RPMI7951 (cell line): Measurements from ENCODE around the gene FRMD6. TPM values are rescaled to one million over a fixed set of nuclear protein-coding genes. Genes with fewer than 3 reads are reported as not detected.

ENCODE experiments used
- DNase-seq: peaks from one replicate; pipeline ENCODE4 v3.0.0-alpha.2; 2012; ENCODE audit warnings: low read depth
- total RNA-seq: library from RNA; depleted of rRNA; stranded (reverse); fragments of >200 nt; shearing (Covaris generic); gene quantifications from 2 replicates; pipeline ENCODE4 v1.2.3, GENCODE V29; 2014; rRNA removed

The FRMD6 gene
- 98.9 and 127 TPM in 2 replicates for total RNA-seq

DNA sequence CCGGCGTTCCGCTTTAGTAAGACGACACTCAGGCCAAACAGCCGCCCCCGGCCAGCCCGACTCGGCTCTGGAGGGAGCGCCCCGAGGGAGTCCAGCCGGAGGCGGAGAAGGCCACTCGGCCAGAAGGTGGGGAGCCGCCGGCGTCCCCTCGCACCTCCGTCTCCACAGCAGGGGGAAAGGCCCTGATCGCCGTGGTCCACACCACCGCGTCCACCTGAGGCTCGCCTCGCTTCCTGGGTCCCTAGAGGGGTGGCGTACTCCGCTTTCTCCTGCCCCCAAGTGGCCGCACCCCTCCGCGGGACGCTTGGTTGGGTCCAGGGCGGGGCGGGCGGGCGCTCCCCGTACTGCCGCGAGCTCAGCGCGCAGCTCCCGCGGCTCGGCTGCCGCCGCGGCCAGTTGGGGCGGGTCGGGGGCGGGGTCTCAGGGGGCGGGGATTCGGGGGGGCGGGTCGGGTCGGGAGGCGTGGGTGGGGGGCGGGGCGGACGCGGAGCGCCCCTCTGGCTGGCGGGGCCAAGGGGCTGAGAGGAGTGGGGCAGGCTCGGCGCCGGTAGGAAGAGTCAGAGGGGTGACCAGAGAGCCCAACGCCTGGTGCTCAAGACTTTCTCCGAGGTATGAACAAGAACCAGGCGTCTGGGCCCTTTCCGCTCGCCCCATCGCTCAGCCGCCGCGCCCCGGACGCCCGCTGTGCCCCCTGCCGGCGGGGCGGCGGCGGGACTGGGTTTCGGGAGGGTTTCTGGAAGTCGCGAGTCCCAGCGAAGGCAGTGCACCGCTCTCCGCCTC, at the start of gene FRMD6:
Gene FRMD6, plus strand, starts transcription at position 523 of the 780 bp plus-strand sequence. CDS start 37,927 bp downstream, outside the sequence.
- peak; percentile 85 for DNase-seq

DNA sequence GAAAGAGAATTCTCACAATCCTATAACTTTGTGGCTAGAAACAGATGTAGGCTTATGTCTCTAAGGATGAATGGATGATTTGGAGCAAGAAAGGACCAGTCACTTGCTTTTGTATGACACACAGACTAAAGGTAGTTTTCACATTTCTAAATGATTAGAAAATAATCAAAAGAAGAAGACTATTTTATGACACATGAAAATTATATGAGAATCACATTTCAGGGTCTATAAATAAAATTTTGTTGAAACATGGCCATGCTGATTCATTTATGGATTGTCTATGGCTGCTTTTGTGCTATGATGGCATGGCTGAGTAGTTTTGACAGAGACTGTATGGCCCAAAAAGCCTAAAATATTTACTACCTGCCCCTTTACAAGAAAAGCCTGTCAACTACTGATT, 49.4 kb upstream of the FRMD6 start:
- no peak for DNase-seq

DNA sequence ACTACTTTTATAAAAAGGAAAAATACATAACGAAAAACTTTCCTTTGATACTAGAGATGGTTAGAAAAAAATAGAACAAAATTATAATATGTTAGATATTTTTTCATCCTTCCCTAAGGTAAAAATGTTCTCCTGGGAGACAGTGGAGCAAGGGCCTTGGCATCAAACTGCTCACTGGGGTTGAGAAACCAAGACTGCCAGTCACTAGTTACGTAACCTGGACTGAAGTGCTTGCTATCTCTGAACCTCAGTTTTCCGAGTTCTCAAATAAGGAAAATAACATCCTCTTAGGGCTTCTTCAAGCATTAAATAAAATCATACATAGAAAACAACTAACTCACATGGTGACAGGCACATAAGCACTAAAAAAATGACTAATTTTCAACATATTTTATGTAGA, 48.2 kb upstream of the FRMD6 start:
- DNase-seq: peak; percentile 48

DNA sequence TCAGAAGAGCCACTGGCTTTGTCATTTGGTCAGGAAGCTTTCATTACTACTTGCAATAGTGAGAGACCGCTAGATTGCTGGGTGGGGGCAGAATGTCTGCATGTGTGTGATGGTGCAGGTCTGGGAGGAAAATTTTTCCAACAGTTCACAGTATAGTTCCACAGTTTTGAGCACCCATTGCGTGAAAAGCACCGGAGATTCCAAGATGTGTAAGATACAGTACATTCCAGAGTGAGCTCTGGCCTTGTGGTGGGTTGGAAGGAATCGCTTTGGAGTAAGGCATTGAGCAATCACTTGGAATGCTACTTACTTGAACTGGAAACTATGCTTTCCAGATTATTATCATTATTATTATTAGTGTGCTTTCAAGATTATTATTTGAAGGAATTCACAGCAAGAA, 47.6 kb upstream of the FRMD6 start:
- peak; percentile 91 for DNase-seq

DNA sequence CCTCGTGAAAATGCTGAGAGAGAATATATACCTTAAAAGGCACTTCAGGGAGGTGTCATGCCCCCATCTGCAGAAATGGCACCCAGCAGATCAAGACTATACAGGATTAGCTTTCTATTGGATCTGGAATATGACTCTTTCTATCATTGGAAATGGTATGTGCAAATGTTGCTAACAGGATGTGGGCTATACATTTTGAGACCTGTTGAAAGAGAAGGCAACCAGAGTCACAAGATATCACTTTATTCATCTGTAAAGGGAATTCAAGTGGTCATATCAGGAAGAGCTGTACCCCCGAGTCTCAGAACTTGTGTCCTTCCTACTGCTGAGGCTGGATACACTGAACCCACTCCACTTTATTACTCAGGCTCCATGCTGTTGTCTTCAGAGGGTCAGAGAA, 46.1 kb upstream of the FRMD6 start:
- no peak for DNase-seq

DNA sequence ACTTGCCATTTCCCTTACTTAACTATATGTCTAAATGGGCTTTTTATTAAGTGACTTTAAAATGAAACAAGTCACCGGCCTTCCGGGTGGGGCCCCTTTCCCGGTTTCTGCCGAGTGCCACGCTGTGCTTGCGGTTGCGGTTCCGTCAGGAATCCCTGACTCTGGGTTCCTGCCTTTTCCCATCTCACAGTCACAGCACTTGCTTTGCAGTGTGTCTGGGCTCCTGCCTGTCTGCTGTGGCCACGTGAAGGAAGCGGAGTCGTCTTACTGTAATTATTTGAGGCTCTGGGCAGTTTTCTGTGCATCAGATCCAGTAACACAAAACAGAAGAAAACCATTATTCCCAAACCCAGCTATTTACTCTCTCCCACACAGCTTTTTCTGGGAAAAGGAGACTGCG, 44.0 kb upstream of the FRMD6 start:
- peak; percentile 97 for DNase-seq

DNA sequence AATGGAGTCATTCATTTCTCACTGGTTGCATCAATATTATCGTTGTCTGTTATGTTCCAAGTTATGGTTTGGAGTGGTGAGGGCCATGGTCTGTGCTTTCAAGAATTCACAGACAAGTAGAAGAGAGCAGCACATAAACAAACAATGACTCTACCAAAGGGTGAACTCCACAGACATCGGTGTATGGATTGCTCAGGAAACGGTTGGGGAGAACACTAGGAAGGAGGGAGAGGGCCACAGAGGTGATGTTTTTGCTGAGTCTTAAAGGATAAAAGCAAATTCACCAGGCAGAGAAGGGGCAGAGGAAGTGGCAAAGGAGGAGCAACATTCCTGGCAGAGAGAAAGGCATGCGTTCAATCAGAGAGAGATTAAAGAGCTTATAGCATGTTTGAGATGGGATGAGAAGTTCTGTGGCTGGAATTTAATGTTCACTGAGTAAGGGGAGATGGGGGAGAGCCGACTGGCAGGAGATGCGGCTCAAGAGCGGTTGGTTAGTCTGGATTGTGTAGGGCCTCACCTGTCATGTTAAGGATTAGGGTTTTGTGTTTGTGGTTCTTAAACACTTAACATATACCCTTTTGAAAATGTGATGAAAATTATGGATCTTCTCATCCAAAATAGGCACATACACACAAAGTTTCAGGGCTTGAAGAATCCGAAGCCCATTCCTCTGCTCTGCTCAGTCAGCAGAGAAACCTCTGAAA, 42.3 kb upstream of the FRMD6 start:
- DNase-seq: peak; percentile 42

DNA sequence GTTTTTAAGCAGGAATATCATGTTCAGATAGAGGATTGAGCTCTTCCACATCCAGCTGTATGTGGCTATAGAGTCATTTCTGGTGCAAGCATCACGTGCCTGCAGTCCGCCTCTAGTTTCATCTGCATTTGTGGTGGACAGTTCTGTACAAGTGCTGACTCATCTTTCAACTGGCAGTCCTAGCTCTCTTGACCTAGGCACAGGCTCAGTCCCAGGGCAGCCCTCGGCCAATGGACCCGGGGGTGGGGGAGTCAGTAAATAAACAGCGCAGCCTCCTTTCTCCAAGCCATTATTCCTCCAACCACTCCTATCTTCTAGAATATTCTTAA, 41.8 kb upstream of the FRMD6 start:
- peak; percentile 90 for DNase-seq

DNA sequence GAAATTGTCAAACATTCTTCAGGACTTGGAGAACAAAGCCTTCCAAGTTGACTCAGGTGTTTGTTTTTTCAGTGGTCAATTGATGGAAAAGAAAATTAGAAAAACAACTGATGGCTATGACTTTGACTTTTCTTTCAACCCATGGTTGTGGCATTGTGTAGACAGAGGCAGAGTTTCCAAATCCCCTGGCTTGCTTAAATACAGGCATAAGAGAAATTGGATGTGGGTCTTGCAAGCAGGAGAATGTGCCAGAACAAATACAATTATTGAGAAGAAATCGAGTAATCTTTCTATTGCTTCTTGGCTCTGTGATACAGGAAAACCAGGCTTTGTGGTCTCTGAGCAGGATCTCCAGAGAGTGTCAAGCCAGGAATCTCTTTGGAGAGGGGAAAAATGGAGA, 40.9 kb upstream of the FRMD6 start:
- no peak for DNase-seq

DNA sequence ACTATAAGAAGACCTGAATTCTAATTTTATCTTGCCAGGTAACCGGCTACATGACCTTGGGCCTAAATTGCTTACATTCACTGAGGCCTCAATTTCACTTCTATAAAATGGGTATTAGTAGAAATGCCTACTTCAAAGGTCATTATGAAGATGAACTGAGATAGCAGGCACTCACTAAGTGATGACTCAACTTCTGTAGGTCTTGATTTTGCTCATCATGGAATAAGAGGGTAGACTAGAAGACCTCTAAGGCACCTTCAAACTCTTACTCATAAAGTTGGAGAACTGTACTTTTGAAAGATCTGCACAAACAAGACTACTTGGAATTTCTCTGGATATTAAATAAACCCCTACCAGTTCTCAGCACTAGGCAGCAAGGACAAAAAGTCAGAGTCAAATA, 39.3 kb upstream of the FRMD6 start:
- no peak for DNase-seq

DNA sequence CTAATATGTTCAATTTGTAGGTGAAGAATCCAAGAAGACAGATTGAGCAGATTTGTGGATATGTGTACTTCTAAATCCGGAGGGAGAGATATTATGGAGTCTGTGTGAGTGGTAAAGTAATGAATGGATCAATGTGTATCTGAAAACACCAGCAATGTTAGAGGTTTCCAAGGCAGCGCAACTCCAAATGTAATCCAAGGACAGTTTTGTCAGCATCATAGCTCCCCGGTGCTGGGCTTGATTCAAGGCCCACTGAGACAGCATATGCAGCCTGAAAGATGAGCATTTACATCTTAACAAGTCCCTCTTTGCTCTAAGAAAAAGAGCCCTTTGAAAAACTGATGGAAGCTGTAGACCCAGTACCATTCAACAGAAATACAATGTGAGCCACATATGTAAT, 38.3 kb upstream of the FRMD6 start:
- DNase-seq: no peak

DNA sequence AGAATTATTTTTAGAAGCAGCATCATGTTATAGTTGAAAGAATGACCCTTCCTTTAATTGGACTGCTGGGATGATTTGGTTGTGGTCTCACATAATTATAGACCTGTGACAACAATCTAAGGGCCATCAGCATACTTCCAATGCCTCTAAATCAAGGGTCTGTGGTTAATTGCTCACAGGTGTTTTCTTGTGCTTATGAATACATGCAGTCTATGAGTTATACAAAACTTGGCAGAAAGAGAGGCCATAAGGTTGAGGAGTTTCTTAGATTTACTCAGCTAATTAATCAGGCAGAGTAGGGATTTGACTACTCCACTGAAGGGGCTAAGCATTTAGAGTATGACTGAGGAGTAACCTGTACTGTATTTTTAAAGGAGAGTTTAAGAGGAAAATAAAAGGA, 37.0 kb upstream of the FRMD6 start:
- DNase-seq: peak; percentile 69

DNA sequence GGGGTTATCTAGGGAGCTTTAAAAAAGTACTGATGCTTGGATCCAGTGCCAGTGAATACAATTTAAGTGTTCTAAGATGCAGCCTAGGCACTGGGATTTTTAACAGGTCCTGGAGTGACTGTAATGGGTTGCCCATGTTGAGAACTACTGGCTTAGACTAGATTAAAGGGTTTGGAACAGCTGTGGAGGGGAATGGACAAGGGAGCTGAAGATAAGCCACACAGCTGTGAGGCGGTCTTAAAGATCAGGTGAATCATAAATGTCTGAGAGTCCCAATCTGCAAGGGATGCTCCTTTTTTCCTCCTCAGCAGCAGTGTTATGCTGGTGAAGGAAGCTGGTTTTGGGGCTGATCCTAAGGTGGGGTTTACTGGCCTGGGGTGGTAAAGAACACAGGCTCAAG, 35.5 kb upstream of the FRMD6 start:
- peak; percentile 39 for DNase-seq

DNA sequence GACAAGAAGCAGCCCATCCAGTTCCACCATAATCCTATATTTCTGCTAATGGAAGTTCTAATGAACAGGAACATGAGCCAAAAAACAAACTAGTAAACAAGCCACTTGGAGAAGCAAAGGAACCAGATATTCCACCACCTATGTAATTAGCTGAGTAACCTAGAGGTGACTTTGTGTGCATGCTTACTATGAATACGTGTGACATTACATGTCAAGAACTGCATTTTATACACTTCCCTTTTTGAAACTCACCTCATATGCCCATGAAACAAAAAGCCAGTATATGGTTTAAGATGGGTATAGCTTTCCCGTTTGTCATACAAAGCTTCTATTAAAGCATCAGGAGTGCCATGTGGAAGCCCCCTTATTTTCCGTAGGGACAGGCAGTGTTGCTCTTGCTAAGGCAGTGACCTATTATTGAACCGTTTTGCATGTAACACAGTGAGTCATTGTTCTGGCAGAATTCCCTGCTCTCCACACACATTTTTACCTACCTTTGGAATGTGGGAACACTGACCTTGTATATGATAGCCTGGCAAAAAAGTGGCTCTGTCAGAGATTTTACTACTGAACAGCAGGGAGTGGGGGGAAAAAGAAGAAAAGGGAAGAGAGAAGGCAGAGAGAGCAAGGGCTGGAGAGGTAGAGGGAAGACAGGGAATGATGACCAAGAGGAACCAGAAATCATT, 34.8 kb upstream of the FRMD6 start:
- peak; percentile 94 for DNase-seq

DNA sequence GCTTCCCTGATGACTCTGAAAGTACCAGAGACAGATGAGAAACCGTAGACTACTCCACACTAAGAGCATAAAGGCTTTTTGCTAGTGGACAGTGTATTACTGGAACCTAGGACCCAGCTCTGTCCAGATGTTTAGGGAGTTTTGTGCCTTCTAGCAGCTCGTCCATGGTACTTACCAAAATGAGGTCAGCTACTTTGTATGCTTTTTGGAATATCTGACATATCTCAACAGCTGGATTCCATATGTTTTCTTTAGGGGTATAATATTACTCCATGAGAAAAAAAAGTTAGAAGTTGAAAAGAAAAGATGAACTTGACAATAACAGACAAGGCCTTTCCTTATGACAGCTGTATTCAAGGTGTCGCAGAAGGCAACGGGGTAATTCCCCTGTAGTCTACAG, 32.1 kb upstream of the FRMD6 start:
- DNase-seq: no peak

DNA sequence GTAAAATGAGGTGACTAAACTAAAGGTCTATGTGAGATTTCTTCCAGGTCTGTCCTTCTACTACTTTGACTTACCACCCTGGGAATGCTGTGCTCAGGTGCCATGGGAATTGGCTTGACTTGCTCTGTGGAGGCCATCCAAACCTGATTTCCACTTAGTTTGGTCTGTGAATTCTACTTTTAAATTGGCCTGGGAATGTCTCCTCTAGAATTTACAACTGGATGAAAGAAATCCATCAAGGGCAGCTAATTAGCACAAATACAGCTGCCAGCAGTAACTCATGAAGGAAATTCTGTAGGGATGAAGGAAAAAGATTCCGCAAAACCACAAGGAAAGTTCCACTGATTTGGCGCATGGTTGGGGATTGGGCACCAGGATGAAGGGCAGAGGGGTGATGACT, 31.7 kb upstream of the FRMD6 start:
- no peak for DNase-seq

DNA sequence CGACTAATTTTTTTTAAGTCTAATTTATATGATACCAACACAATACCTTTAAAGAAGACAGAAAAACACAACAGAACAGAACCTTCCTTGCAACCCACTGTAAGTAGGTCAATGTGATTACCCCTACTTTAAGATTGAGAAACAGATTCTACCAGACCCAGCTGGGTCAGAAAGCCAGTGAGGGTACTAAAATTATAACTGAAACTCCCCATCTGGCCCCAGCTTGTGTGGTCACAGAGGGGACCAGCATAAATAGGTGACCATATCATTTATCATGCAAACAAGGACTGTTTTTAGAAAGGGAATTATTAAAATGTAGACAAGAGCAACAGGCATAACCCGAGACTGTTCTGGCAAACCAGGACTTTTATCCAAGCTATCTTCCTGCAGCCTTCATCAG, 30.1 kb upstream of the FRMD6 start:
- no peak for DNase-seq

DNA sequence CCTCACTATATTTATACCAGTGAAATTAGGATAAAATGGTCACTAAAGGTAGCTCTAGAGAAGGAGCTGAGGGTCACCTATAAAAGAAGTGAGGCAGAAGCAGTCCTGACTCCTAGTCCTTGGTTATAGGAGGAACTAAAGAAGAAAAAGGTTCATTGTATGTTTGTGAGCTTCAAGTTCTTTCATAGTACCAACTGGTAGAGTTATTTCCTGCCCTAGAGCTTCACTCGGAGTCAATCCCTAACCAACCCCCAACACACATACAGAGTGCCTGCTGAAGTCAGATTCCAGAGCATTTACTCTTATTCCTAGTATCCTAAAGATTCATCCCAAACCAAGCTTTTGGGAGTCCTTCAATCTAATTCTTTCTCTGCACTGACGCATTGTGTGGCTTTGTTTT, 29.3 kb upstream of the FRMD6 start:
- no peak for DNase-seq

DNA sequence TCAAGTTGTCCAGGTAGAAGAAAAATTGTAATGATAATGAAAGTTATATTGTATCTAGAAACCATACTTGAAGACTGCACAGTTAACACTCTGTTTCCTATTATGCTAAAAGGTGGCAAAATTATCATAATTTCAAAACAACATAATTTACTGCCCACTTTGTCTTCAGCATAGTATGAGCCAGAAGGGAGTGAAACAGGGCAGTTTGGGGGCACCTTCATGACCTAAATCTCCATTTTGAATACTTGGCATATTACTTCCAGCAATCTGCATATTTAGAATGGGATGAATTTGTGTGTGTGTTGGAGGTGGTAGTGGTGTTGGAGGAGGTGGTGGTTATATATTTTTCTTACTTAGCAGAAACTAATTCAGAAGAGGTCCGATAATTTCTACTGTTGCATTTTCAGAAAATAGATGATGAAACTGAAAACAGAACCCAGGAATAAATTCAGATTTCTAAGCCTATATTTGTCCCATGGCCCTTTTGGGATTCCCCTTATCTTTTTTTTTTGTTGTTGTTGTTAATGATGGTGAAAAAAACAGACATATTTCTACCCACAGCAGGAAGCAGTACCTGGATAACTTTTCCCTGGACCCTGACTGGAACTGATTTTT, 26.6 kb upstream of the FRMD6 start:
- no peak for DNase-seq

DNA sequence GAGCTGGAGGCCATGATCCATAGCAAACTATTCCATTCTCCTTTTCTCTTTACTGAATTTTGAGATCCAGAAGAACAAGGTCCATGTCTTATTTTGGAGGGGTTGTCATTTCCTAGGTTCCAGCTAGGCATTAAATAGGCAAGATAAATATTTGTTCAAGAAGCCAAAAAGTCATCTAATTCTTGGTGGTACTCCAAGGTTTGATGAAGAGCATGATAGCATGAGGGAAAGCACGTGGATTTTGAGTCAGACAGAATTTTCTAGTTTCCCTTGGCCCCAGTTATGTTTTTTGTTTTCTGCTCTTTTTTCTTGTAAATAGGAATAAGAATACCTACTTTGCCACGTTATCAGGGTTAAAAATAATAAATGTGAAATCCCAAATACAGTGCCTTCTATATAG, 25.5 kb upstream of the FRMD6 start:
- DNase-seq: no peak

DNA sequence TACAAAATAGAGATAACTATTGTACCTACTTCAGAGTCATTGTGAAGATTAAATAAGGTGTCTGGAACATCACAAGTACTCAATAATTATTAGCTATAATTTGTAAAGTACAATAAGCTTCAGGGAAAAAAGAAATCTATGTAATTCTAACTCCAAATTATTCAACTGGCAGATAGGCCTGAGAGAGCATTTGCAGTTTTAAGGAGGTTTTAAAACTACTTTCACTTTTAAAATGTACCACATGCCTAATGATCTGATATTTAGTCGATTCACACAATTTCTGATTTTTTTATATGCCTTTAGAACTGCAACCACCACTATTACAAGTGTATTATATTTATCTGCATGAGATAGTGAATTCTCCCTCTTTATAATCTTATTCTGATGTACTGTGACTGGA, 24.9 kb upstream of the FRMD6 start:
- no peak for DNase-seq

DNA sequence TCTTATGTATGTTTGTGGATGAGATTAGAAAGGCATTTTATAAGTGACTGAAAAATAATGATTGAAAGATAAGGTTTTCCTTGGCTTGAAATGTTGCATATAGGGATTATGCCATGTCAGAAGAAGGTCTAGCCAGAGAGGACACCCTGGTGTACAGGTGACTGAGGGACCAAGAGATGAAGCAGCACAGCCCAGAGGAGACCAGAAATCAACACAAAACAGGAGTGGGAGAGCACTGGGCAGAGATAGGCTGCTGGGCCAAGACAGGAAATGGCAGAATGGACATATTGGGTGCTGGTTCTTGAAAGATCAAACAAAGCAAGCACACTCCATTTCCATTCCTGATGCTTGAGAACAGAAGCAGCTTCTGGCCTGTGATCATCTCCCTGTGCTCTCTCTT, 24.4 kb upstream of the FRMD6 start:
- DNase-seq: no peak

DNA sequence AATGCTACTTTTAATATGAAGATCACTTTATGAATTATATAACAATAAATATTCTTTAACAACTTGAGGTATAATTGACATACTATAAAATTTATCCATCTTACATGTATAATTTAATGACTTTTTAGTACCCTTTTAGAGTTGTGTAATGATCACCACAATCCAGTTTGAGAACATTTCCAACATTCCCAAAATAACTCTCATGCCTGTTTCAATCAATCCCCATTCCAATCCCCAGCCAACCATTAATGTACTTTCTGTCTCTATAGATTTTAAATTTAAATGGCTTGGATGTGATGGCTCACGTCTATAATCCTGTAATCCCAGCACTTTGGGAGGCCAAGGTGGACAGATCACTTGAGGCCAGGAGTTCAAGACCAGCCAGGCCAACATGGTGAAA, 23.5 kb upstream of the FRMD6 start:
- DNase-seq: no peak
